GM21619 (cell line): ENCODE data around the gene PTGDS.
A peak's percentile ranks its signal among the peaks of the same experiment; 100 is the strongest.

Experiments used
- ATAC-seq: cut with Tn5 transposase; IDR thresholded peaks from one replicate; pipeline ENCODE4 v1.9.1; 2021; ENCODE audit not compliant: unreplicated experiment

Gene PTGDS

DNA sequence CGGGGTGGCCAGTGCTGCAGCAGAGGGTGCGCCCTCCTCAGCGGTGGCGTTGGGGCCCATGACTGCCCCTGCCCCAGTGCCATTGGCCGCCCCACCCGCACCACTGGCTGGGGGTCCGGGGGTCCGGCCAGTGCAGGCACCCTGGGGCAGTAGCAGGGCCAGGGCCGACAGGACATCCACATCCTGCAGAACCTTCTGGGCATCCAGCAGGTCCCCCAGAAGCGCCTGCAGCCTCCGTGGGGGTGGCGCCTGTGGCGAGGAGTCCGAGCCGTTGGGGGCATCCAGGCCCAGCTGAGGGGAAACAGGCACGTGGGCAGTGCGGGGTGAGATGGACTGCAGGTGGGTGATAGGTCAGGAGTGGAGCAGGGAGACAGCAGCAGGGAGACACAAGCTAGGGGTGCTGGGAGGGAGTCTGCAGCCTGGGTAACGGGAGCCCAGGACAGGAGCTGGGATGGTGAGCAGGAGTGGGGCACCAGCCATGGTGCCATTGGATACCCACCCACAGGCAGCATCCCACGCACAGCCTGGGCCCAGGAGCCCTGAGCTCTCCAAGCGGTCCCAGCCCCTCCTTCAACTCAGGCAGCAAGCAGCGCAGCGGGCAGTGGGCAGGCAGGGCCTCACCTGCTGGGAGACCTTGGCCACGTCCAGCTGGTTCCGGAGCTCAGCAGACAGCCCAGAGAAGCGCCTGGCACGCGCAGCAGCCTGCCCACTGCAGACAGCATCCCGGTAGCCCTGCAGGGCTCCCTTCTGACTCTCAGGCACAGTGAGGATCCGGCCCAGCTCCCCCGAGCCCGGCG lies 43.7 kb downstream of the PTGDS start:
- ATAC-seq, result no peak

DNA sequence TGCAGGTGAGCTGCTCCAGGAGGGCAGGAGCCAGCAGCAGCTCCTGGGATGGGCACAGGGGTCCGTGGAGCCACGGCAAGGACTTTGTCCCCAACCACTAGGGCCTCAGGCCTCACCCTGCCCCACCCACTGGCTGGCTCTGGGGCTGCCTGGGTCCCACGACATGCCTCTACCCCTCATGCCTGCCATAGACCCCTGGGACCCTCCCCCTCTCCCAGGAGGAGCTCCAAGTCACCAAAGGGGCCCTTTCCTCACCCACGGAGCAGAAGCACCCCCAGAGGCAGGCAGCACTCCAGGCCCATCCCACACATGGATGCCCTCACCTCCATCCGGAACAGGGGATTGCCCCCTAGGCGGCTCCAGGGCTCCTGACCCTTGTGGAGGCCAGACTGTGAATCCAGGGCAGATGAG lies 44.3 kb downstream of the PTGDS start:
- ATAC-seq, result no peak

DNA sequence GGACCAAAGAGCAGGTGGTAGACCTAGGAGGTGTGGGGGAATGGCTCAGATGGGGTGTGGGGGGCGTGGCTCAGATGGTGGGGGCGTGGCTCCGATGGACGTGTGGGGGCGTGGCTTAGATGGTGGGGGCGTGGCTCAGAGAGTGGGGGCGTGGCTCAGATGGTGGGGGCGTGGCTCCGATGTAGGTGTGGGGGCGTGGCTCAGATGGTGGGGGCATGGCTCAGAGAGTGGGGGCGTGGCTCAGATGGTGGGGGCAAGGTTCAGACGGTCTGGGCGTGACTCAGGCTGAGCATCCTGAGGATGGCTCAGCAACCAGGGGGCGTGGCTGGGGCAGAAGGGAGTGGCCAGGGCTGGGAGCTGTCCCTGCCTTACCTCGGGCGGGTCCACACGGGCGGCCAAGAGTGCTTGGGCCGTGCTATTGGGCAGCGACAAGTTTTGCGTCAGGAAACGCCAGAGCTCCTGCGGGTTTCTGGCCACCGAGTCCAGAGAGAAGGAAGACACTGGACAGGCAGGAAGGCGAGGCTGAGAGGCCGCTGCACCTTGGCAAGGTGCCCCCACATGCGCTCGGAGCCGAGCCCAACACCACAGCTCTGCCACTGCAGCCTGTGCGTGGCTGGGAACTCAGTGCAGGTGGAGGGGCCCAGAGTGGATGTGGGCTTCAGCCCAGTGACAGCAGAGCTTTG lies 44.8 kb downstream of the PTGDS start:
- ATAC-seq, result no peak

DNA sequence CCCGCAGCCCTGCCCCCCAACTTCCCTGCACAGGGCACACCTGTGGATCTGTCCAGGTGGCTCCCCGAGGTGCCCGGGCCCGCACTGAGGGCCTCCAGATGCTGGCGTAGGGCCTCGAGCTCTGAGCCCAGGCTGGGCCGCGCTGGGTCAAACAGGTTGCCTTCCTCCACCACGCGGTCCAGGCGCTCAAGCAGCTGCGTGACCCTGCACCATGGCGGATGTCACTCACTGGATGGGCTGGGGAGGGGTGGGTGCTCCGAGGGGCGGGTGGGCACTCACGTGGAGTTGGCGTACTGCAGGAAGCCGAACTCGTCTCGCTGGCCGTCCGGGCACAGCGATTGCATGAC lies 45.3 kb downstream of the PTGDS start:
- ATAC-seq, result no peak

DNA sequence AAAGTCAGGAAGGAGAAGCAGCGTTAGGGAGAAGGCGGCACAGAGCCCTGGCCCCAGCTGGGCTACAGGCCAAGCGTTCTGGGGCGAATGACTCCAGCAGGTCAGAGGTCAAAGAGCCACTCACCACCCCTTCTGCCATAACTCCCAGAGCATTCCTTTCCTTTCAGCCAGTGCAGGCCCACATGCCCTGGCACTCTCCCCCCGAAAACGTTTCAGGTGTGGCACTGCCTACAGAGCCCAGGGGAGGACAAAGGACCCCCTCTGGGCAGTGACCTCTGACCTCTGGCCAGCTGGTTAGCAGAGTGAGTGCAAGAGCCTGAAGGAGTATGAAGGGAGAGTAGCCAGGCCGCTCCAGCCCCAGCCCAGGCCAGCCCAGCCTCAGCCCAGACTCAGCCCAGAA lies 45.9 kb downstream of the PTGDS start:
- no peak for ATAC-seq

DNA sequence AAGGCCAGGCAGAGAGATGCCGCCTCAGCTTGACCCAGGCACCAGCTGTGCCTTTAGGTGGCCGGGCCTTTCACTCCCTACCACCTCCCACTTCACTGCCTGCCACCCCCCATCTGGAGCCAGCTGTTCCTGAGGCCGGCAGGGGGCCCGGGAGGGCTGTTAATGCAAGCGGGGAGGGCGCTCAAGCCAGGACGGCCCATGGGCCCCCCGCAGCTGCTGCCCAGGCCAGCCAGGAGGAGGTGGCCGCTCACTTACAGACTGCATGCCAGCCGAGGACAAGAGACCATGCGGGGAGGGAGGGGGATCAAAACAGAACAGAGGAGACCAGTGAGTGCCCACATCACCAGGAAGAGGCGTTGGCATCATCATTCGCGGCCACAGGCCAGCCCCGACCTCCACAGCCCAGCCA lies 46.3 kb downstream of the PTGDS start:
- no peak for ATAC-seq

DNA sequence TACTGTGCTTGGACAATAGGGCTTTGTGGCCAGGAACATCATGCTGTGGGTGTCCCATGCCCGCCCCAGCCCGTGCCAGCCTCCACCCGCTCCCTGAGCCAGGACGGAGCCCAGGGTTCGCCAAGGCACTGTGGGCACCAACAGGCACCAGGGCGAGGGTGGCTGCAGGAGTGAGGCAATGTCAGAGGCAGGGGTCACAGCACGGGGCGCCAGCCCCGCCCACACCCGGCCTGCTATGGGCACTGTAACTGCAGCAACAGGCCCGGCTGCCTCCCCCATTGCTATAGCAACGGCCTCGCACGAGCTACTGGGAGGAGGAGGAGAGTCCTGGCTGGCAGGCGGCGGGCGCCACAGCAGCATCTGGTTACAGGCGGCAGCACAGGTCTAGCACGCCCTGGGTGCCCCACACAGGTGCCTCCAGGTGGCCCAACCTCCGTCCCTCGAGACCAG lies 48.2 kb downstream of the PTGDS start:
- ATAC-seq, result no peak

DNA sequence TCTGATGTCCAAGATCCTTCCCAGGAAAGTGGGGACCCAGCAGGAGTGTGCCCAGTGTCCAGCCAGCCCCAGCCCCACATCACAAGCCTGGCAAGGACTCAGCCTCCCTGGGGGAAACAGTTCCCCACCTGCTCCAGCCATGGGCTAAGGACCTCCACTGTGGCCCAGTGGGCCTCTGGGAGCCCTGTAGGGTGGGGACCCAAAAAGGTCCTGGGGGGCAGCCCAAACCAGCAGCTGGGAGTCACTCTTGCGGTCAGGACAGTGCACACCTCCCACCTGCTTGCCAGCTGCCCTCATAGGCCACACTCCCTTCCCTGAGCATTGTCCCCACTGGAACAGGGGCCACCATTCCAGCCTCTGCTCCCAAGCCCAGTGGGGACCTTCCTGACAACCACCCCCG lies 49.1 kb downstream of the PTGDS start:
- ATAC-seq, result no peak

DNA sequence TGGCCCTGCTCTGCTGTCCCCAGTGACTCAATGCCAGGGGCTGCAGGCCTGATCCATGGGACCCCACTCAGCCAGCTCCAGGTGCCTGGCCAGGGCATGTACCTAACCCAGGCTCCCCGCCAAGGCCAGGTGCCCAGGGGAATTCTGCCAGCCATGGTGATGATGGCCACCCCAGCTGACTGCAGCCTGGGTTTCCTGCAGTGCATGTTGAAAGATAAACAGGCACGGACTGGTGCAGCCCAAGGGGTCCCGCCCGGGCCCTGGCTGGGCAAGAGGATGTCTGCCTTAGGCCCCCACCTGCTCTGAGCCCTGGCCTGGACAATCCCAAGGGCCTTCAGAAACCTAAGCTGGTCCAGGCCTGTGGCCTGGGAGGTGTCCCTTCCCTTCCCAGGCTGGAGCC lies 49.5 kb downstream of the PTGDS start:
- no peak for ATAC-seq

DNA sequence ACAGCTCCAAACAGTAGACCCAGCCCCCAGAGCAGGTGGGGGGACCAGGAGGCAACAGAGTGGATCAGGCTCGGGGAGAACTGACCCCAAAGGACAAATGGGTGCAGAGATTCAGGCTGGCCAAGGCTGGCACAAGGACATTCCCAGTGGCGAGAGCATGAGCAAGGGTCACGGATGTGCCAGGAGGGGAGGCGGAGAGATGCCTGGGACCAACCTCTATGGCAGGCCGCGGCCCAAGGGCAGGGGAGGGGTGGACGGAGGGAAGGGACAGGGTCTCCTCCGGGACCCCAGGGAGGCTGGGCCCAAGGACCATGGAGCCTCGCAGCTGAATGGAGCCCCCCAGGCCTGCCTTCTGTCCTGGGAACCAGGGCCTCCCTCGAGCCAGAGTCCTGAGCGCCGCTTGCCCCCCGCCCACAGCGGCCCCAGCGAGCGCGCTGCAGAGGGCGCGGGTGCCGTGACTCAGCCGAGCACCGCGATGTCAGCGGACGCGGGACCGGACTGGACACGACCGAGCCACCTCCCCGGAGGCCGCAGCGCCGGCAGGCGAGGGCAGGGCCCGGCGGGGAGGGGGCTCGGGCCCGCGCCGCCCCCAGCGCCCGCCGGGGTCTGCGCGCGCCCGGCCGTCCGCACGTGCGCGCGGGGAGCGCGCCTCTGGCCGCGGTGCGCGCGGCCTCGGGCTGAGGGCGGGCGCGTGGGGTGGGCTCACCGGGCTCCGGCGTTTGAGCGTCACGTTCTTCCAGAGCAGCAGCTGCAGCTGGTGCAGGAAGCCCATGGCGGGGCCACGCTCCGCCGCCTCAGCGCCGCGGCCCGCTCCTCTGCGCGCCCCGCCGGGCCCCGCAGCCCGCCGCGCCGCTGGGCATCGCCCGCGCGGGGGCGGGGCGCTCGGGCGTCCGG lies 50.3 kb downstream of the PTGDS start, which contains the start of gene ABCA2:
Gene ABCA2 (minus strand): TSS at position 869 of the 894 bp plus-strand sequence. CDS start 97 bp downstream, at position 772.
- no peak for ATAC-seq

DNA sequence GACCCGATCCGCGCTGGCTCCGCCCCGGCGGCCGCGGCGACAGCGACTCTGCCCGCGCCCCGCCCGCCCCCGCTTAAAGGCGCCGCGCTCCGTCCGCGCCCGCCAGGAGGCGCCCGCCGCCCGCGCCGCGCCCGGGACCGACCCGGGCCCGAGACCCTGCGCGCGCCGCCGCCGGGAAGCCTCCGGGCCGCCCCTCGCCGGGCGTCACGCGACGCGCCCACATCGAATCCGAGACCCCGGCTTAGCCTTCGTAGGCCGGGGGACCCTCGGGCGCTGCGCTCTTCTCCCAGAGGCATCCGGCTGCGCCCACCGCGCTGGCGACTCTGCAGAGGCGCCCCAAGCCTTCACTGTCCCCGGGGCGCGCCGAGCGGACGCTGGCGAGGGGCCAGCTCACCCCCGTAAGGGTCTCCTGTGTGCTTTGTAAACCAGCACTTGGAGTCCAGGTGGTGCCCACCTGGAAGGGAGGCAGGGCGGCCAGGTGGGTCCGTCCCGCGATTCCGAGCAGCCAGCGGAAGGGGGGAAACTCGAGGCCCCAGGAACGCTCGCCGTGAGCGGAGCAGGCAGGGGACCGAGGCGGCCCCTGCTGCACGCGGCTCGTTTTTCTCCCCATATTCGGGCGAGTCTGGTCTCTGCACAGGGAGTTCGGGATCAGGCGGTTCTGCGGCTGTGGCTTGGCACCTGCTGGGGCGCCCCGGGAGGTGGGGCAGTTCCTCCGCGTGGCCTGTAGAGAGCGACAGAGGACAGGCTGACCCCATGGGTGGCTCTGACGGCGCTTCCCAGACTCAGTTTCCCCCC lies 51.2 kb downstream of the PTGDS start:
- peak; percentile 29 for ATAC-seq

DNA sequence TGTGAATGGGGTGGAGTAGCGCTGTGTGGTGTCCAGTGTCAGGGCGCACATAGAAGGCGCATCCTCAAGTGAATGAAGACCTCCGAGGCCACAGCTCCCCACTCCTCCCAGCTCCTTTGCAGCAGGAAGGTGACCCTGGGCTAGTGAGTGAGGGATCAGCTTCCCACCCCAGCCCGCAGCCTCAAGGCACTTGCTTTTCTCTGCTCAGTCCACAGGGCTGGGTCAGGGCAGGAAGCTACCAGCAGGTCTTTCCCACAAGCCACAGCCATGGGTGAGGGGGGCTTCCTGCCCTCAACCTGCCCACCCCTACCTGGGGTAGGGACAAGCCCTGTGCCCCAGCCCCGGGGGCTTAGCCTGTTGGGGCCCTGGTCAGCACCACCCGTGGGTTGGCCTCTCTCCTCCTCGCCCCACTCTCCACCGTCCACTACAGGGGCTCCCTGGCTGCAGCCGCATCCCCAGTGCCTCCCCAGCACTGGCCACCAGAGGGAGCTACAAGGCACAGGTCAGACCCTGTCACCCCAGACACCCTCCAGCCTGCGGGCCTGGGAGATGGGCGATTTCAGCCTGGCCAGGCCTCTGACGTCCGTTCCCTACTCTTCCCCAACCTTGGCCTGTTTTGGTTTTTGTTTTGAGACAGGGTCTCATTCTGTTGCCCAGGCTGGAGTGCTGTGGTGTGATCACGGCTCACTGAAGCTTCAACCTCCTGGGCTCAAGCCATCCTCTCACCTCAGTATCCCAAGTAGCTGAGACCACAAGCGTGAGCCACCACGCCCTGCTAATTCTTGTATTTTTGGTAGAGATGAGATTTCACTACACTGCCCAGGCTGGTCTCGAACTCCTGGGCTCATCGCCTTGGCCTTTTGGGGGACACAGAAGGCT lies 52.0 kb downstream of the PTGDS start:
- peak; percentile 43 for ATAC-seq

DNA sequence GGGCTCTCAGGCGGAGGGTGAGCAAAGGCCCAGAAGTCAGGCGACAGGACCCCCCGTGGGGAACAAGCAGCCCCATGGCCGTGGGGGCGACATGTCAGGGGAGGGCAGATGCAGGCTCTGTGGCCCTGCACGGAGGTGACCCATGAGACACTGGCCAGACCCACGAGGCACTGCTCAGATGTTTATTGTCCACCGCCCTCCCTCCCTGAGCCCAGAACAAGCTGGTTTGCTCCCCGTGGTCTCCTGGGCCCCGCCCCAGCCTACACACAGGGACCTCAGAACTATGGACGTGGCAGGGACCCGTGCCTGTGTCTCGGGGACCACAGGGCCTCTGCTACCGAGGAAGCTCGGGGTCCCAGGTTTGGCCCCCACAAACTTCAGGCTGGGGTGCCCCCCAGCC lies 52.7 kb downstream of the PTGDS start:
- ATAC-seq, result no peak

DNA sequence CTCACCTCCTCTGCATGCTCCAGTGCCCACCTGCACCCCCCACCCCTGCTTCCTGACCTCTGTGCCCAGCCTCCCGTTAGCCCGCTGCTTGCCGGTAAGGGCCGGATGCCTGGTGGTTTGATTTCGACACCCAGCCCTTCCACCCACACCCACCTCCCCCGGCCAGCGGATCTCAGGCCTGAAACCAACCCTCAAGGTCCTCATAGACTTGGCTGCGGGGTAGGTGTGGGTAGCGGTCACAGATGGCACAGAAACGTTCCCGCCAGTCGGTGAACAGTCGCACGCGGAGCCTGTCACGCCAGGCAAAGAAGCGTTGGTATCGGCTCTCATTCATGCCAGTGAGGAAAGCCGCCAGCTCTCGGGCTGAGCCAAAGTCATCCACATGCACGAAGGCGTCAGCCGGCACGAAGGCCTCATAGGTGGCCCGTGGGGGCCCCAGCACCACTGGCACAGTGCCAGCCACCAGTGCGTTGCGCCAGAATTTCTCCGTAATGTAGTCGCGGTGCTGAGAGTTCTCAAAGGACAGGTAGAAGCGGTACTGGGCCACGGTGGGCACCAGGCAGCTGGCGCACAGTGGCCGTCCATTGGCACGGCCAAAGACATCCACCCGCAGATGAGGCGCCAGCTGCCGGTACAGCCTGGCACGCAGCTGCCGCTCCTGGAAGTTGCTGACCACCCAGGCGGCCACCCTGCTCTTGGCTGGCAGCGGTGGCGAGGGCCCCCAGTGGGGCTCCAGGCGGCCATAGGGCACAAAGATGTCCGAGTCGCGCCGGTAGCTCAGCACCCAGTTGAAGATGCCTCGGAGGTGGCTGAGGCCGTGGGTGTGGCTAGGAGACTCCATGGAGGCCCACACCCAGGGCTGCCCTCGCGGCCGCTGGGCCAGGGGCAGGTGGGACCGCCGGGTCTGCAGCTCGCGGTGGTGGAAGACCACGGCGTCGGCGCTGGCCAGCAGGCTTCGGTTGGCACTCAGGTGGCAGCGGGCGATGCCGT lies 53.5 kb downstream of the PTGDS start:
- no peak for ATAC-seq
